Measurements from ENCODE around the gene KRTAP10-7. TPM values are rescaled to one million over a fixed set of nuclear protein-coding genes. Genes with fewer than 3 reads are reported as not detected.
"Not testable (repeated sequence)": the region's sequence is repeated elsewhere in the genome, so short reads cannot be mapped to it uniquely, and the experiment has no call there.

The KRTAP10-7 gene
- total RNA-seq, 1 donor from 2014 or later = not detected

DNA sequence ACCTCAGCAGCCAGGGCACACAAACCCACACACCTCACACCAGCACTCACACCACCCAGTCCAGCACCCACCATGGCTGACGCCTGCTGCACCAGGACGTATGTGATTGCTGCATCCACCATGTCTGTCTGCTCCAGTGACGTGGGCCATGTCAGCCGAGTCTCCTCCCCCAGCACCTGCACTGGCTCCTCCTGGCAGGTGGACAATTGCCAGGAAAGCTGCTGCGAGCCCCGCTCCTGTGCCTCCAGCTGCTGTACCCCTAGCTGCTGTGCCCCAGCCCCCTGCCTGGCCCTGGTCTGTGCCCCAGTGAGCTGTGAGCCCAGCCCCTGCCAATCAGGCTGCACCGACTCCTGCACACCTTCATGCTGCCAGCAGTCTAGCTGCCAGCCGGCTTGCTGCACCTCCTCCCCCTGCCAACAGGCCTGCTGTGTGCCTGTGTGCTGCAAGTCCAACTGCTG, 11.7 kb downstream of the KRTAP10-7 start, which contains the start of gene KRTAP10-8:
Gene KRTAP10-8 (plus strand): TSS at position 51 of the 458 bp plus-strand sequence. CDS start 22 bp downstream, at position 73.
- no peak for ATAC-seq

DNA sequence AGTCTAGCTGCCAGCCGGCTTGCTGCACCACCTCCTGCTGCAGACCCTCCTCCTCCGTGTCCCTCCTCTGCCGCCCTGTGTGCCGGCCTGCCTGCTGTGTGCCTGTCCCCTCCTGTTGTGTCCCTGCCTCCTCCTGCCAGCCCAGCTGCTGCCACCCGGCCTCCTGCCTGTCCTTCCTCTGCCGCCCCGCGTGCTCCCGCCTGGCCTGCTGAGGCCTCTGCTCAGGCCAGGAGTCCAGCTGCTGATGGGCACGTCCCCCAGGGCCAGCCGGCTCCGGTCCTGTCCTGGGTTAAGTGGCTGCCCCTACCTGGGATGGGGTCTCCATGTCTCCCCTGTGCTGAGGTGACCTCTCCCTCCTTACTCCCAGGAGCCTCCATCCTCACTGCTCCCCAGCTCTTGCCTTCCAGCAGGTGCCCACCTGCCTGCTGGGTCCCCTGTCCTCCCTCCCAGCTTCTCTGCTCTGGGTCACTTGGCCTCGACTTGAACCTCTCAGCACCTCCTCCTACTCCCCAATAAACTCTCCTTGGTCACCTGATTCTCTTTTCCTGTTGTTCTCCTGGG, 12.4 kb downstream of the KRTAP10-7 start:
- ATAC-seq = no peak

DNA sequence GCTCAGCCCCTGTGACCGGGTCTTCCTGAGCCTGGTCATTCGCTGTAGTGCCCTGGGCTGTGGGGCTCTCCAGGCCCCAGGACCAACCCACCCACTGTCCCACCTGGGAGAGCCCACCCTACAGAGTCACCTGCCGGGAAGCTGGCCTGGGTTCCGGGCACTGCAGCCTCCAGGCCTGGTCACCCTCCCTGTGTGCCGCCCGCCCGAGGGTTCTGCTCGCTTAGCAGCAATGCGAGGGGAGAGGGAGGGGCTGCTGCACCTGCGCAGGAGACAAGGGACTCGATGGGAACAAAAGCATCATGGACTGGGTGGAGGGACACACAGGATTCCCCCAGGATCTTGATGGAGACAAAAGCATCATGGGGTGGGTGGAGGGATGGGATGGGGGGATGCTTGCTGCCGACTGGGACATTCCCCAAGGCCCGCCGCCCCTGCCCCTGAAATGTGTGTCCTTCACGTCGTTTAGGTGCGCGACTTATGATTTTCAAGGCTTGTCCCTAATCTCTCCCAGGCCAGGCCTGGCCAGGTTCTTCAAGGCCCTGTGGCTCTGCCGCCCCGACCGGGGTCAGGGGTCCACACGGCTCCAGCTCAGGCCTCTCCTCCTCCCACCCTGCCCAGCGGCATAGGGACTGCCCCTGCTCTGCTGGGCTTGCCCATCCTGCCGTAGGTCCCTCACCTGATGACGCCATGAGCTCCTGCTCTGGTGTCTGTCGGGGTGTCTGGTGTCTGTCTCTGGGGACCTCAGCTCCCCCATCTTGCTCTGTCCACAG, 13.2 kb downstream of the KRTAP10-7 start:
- ATAC-seq = peak; percentile 14

DNA sequence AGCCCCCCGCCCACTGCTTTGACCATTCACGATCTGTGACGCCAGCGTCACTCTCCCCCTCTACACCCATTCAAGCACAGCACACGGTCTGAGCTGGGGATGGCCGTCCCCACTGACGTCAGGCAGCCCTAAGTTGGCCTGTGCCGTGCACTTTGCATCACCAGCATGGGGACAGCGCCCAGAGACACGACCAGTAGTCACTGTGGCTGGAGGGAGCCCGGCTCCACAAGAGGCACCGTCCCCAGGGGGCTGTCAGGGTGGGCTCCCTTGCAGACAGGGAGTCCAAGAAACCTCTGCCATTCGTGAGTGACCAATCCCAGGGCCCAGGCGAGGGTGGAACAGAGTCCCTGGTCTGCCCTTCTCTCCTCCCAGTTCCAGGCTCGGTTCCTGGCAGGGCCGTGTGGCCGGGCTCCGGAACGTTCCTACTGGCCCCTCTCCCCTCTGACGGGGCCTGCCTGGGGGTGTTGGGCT, 13.8 kb downstream of the KRTAP10-7 start:
- ATAC-seq = no peak

DNA sequence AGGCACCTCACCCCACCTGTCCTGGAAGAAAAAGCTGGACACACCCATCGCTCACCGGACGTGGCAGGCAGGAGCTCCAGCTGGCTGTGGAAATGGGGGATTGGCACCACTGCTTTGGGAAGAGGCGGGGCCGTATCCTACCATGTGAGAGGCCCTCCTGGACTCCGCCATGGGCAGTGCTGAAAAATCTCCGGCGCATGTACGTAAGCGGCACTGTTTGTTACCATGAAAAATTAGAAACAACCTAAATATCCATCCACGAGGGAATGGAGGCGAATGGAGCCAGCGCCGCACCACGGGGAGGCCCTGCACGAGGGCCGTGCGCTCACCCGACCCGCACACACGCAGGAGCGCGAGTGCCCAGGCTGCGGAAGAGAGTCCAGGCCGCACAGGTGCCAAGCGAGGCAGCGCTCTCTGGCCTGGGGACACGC, 14.6 kb downstream of the KRTAP10-7 start:
- ATAC-seq = no peak

DNA sequence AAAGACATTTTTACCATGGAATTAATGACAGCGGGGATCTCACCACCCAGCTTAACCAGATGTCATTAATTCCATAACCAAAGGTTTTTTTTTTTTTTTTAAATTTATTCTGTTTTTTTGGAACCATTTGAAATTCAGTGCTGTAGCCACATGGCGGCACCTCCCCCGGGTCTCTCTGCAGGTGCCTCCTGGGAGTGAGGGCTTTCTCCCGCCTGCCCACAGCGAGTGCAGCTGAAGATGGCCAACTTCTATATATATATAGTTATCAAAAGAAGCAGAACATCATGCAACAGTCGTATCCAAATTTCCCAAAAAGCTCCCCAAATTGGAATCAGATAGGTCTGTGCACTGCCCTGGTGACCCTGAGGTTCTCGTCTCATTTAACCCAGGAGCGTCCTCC, 15.1 kb downstream of the KRTAP10-7 start:
- no peak for ATAC-seq

GRCh38 chr21:44615911-44616590, 15.7 kb downstream of the KRTAP10-7 start:
- ATAC-seq = no peak

GRCh38 chr21:44616591-44616926, 16.2 kb downstream of the KRTAP10-7 start:
- peak; percentile 36 for ATAC-seq

DNA sequence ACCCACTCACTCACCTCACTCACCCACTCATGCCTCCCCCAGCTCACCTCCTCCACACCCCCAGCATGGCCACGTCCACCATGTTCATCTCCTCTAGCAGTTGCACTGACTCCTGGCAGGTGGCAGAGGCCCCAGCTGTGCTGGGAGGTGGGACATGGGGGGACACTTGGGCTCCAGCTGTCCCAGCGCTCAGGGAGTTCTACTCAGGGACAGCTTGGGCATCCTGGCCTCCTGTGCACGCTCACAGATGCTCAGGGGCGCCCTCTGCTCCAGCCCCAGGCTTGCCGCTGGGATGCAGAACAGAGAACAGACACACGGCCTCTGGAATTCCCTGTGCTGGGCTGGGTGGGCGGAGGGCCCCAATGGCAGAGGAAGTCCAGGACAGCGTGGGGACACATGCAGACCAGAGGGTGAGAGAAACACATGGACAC, 16.7 kb downstream of the KRTAP10-7 start:
- ATAC-seq = no peak

GRCh38 chr21:44618504-44618903, 18.1 kb downstream of the KRTAP10-7 start:
- ATAC-seq = no peak

GRCh38 chr21:44618909-44619308, 18.5 kb downstream of the KRTAP10-7 start:
- peak; percentile 64 for ATAC-seq

DNA sequence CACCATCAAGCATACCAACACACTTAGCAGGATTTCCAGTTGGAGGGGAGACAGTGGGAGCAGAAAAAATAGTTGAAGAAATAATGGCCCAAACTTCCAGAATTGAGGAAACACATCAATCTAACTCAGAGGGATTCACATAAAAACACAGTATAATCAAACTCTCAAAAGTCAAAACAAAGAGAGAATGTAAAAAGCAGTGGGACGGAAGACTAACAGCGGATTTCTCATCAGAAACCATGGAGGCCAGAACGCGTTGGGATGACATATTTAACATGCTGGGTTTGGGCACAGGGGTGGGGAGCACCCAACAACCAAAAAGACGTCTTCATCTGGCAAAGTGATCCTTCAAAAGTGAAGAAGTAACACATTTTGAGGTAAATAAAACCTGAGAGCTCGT, 19.5 kb downstream of the KRTAP10-7 start:
- ATAC-seq = no peak

GRCh38 chr21:44623575-44623974, 23.2 kb downstream of the KRTAP10-7 start:
- ATAC-seq = no peak

DNA sequence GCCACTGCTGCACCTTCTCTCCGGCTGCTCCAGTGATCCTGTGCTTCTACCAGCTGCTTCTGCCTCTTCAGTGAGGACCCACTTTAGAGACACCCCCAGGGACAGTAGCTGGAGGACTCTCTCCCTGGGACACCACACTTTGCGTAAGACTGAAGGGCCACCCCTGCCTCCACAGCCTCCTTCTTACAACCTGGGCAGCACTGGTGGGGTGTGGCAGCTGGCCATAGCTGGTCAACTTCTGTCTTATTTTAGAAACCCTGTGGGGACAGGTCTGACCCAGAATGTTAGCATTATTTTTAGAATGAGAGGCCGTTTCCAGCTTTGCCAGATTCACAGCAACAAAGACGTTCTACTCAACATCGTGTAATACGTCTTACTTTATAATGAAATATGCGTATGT, 25.4 kb downstream of the KRTAP10-7 start:
- ATAC-seq = no peak

- no peak for ATAC-seq
Observed at GRCh38 chr21:44626262-44626661, 25.9 kb downstream of the KRTAP10-7 start.

GRCh38 chr21:44626673-44627143, 26.3 kb downstream of the KRTAP10-7 start, which contains the start of gene KRTAP10-9:
Gene KRTAP10-9, plus strand, starts transcription at chr21:44627093. Its CDS starts 79 bp downstream, at chr21:44627172.
- ATAC-seq = no peak

GRCh38 chr21:44627181-44627822, 26.9 kb downstream of the KRTAP10-7 start:
- ATAC-seq = not testable (repeated sequence)

GRCh38 chr21:44627831-44628233, 27.4 kb downstream of the KRTAP10-7 start:
- not testable (repeated sequence) for ATAC-seq

DNA sequence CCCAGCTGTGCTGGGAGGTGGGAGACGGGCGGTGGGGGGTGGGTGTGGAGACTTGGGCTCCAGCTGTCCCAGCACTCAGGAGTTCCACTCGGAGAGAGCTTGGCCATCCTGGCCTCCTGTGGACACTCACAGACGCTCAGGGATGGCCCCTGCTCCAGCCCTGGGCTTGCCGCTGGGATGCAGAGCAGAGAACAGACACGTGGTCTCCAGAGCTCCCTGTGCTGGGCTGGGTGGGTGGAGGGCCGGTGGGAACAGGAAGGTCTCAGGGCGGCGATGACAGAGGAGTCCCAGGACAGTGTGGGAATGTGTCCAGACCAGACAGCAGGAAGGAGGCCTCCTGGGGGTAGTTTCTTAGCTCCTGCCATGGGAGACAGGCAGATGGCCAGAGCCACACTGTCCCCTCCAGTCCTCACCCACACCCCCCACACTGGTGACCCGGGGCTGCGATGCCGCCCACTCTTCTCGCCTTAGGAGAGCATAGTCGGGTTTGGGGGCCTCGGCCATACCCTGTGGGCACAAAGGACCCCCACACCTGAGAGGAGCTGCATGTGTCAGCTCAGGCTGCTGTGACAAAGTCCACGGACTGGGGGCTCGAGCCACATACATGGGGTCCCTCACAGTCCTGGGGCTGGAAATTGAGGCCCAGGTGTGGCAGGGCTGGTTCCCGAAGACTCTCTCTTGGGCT, 28.5 kb downstream of the KRTAP10-7 start:
- peak; percentile 20 for ATAC-seq

DNA sequence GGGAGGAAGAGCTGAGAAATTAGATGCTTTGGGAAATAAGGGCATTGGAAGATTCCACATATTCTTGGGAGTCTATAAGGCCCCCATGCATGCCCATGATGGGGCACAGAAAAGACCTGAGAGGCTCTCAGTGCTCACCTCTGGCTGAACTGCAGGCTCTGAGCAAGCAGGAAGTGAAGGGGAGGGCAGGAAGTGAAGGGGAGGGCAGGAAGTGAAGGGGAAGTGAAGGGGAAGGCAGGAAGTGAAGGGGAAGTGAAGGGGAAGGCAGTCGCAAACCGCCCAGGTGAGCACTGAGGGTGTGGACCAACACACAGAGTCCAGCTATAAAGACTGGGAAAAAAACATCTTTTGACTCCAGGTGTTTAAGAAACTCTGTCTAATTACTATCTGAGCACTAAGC, 30.0 kb downstream of the KRTAP10-7 start:
- ATAC-seq = no peak

GRCh38 chr21:44632067-44632466, 31.7 kb downstream of the KRTAP10-7 start:
- no peak for ATAC-seq
